Measurements from ENCODE around the gene MCHR2. TPM values are rescaled to one million over a fixed set of nuclear protein-coding genes. Genes with fewer than 3 reads are reported as not detected.

Gene MCHR2
- total RNA-seq, 3 donors from 2014 or later: not detected

DNA sequence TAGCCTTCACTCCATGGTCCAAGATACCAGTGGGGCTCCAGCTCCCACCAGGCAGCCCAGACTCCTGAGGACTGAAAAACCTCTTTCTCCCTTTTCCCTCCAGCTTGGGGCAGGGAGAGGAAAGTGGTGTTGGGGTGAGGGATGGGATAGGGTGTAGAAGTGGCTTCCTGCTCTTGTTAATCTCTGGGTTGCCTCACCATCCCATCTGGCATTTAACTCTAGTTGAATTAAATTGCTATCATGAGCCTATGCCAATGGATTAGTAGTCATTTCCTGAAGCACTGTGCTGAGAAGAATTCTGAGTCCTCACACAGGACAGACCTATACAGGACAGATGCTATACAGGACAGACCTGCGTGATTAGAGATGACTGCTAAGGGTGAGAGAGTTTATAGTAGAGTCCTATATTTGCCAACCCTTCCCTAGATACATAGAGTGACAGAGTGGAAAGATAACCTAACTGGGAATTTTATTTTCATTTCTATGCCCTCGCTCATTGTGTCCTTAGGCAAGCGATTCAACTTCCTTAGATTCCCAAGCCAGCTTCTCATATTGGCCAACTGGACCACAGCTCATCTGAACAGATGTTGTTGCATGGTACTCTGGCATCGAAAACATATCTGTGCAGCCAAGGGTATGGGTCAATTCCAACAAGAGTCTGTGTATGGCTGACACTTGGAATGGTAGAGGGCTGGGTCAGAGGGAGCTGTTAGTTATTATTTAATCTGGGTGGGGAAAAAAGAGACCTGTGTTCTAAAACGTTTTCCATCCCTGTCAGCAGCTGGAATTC is 42.8 kb downstream of the MCHR2 start:
- no peaks in the 10 kb centered on the region for H3K4me1 Mint-ChIP-seq (ENCODE audit: low read depth)
- no peaks in the 10 kb centered on the region for H3K36me3 Mint-ChIP-seq (ENCODE audit: insufficient read depth)
- H3K9me3 Mint-ChIP-seq: no peaks in the 10 kb centered on the region
- no peak overlapping the region for H3K4me3 Mint-ChIP-seq
- ATAC-seq (no peak), DNase-seq (no peak)
- H3K27me3 Mint-ChIP-seq (ENCODE audit: low read depth): peaks cover 1% of the 10 kb centered on the region

DNA sequence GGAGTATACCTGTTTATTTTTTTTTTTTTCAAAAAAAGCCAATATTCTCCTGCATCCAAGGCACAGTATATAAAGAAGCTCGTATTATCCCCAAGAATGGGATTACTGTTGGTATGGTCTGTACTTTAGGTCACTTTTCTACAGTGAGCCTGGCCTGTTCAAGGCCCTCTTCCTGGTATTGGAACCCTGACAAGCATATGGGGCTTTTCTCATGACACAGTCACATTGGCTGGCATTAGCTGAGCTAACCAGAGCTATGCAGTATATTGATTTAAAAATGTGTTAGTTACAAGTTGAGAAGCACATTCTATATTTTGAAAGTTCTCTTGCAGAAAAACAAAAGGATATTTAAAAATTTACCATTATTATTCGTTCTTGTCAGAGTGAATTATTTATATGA is 48.0 kb downstream of the MCHR2 start:
- no peak for ATAC-seq
- Mint-ChIP-seq H3K4me3 (no peak overlapping the region), H3K36me3 (ENCODE audit: insufficient read depth) (no peaks in the 10 kb centered on the region), H3K9me3 (no peaks in the 10 kb centered on the region), H3K27me3 (ENCODE audit: low read depth) (peaks cover 17% of the 10 kb centered on the region), H3K4me1 (ENCODE audit: low read depth) (no peaks in the 10 kb centered on the region)
- no peak for DNase-seq

DNA sequence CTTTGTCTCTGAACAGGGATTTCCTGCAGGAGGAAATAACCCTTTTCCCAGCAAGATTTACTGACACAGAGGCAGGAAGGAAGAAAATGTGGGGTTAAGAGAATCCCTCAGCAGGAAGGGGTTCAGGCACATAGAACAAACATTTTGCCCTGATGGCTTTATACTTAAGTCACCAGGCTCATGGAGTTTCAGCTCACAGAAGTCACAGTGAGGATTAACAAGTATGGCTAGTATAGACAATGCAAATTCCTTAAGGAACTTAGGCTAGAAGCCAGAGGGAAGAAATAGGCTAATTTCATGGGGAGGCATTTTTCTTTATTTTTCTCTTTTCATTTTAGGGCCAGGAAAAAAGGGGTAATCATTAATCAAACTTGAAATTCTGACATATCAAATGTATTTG is 50.2 kb downstream of the MCHR2 start:
- Mint-ChIP-seq H3K4me1 (ENCODE audit: low read depth) (no peaks in the 10 kb centered on the region), H3K27me3 (ENCODE audit: low read depth) (peaks cover 26% of the 10 kb centered on the region), H3K4me3 (no peak overlapping the region), H3K9me3 (no peaks in the 10 kb centered on the region), H3K36me3 (ENCODE audit: insufficient read depth) (no peaks in the 10 kb centered on the region)
- ATAC-seq (no peak), DNase-seq (no peak)

DNA sequence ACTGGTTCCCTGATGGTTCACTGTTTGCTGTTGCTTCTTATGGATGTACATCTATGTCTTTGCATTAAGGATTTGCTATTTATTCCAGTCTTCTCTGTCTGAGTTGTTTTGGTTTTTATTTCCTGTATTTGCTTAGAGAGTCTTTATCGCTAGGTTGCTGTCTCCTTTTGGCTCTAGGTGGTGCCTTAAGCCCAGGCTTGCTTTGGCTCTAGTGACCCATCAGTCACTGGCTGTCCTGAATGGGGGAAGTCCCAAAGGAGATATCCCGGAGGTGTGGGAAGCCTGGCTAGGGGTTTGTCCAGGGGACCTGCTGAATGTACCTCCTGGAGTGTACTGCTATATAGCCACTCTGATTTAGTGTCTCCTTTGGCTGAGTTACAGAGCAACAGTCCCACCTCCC is 53.4 kb downstream of the MCHR2 start:
- H3K9me3 Mint-ChIP-seq: no peaks in the 10 kb centered on the region
- DNase-seq: no peak
- no peaks in the 10 kb centered on the region for H3K4me1 Mint-ChIP-seq (ENCODE audit: low read depth)
- ATAC-seq: no peak
- no peak overlapping the region for H3K4me3 Mint-ChIP-seq
- no peaks in the 10 kb centered on the region for H3K36me3 Mint-ChIP-seq (ENCODE audit: insufficient read depth)
- peaks cover 26% of the 10 kb centered on the region for H3K27me3 Mint-ChIP-seq (ENCODE audit: low read depth)

DNA sequence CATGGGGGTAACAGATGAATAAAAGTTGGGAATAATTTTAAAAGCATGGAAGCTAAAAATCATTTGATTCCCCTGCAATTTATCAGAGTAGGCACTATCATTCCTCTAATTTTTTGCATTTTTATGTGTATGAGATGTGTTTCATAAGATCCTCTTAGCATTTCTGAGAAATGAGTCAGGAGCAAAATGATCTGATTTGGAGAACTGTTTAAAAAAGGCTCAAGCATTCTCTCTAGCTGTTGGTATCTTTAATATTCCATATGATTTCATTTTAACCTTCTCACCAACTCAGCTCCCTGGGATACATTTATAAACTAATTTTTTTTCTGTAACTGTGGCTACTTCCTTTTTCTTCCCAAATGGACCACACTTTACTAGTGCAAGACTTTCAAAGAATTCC is 60.9 kb downstream of the MCHR2 start:
- Mint-ChIP-seq H3K9me3 (no peaks in the 10 kb centered on the region), H3K4me3 (no peak overlapping the region), H3K4me1 (ENCODE audit: low read depth) (no peaks in the 10 kb centered on the region), H3K27me3 (ENCODE audit: low read depth) (peaks cover 2% of the 10 kb centered on the region), H3K36me3 (ENCODE audit: insufficient read depth) (no peaks in the 10 kb centered on the region)
- DNase-seq: no peak
- no peak for ATAC-seq

DNA sequence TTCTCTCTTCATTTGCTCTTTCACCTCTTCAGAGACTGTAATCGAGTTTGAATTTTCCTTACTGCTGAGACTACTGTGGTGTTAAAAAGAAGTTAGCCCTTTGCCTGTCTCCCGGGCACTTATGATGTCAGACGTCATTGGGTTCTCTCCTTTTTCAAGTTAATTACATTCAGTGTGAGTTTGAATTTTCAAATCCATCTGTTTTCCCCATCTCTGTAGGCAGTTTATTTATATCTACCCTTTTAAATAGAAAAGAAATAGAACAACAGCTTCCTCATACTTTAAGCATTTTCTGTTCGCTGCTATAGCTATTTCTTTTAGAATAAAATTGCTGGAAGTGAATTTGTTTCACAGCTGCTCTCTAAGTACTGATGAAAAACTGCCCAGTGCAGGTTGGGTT is 81.4 kb downstream of the MCHR2 start:
- Mint-ChIP-seq H3K27me3 (ENCODE audit: low read depth) (peaks cover 2% of the 10 kb centered on the region), H3K4me3 (no peak overlapping the region), H3K36me3 (ENCODE audit: insufficient read depth) (no peaks in the 10 kb centered on the region), H3K9me3 (no peaks in the 10 kb centered on the region), H3K4me1 (ENCODE audit: low read depth) (no peaks in the 10 kb centered on the region)
- ATAC-seq (no peak), DNase-seq (no peak)

DNA sequence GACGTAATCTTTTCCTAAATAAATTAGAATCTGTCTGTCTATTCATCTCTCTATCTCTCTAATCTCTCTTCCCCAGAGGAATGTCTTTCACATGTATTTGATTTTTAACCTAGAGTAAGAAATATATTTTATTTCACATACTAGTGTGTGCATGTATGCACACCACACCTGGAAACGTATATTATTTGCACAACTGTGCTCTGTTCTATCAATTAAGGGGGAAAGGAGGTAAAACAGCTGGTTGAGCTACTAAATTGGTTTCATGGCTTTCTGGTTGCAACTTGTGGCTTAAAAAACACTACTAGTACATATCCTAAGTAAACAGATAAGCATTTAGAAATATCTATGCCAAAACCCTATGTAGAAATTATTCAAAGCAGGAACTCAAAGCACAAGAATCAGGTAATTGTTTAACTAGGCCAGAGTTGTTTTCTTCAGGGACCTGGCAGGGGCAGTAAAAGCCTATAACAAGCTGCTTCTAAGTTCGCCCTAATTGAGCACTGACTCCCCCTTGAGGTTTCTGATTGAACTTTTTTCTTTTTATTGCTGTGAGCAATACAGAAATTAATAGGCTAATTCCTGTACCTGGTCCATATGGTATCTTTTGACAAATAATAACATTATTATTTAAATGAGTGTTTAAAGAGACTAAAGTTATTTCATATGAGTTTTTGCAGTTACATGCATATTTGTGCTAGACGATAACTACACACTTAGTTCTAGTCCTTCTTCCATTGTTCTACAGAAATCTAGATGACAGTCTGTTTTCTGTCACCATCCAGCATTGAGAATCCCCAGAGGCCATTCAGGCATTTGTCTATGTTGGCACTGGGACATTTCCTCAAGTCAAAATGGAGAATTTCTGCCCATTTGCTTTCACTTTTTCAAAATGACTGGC is 88.6 kb downstream of the MCHR2 start:
- DNase-seq (no peak), ATAC-seq (no peak)
- Mint-ChIP-seq H3K4me1 (ENCODE audit: low read depth) (no peaks in the 10 kb centered on the region), H3K36me3 (ENCODE audit: insufficient read depth) (no peaks in the 10 kb centered on the region), H3K9me3 (no peaks in the 10 kb centered on the region), H3K4me3 (no peak overlapping the region), H3K27me3 (ENCODE audit: low read depth) (peaks cover 5% of the 10 kb centered on the region)

DNA sequence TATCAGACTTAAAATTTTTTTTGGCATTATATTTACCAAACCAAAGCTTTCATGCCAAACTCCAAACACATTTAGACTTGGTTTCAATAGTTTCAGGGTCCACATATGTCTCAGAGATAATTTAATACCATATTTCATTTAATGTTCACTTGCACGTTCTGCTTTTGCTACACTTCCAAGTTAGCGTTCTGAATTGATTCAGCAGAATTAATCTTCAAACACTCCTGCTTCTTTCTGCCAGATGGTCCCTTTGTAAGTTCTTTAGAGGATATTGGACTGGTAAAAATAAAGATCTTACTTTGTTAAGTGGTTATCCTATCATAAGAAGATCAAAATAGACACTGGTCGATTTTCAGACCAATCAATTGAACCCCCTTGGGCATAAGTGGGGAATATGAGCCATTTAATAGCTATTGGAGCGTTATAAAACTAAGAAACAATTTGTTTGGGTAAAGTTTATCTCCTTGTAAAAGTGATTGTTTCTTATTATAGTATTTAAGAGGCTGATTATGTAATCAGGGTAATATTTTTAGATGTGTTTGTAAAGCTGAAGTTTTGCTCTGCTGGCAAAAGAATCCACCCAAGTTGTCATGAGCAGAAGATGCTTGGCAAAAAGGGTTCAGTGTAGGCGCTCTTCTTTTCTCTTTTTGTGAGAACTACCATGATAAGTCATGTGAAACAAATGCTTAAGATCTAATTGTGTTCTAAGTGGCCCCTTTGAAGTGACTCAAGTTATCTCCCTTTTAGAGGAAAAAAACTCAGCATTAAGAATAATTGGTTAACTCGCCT is 92.2 kb downstream of the MCHR2 start:
- DNase-seq (no peak), ATAC-seq (no peak)
- no peaks in the 10 kb centered on the region for H3K4me1 Mint-ChIP-seq (ENCODE audit: low read depth)
- peaks cover 11% of the 10 kb centered on the region for H3K27me3 Mint-ChIP-seq (ENCODE audit: low read depth)
- no peaks in the 10 kb centered on the region for H3K9me3 Mint-ChIP-seq
- H3K36me3 Mint-ChIP-seq (ENCODE audit: insufficient read depth): no peaks in the 10 kb centered on the region
- no peak overlapping the region for H3K4me3 Mint-ChIP-seq

DNA sequence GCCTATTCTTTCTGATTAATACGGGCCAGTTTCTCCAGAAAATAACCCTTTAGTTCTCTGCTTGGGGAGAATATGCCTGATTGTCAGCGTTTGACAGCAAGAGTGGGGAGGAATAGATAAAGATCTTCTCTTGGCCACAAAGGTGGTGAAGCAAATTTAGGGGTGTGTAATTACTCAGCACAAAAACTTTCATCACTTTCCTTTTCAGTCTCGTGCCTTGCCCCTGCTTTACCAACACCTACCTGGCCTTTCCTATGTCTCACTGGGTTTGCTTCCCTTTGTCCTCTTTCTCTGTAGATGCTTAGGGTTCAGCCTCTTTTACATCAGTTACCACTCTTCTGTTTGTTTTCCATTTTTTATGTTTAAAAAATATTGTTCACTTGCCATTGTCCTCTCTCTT is 99.2 kb downstream of the MCHR2 start:
- Mint-ChIP-seq H3K4me1 (ENCODE audit: low read depth) (no peaks in the 10 kb centered on the region), H3K4me3 (no peak overlapping the region), H3K27me3 (ENCODE audit: low read depth) (peaks cover 22% of the 10 kb centered on the region), H3K9me3 (no peaks in the 10 kb centered on the region), H3K36me3 (ENCODE audit: insufficient read depth) (no peaks in the 10 kb centered on the region)
- no peak for ATAC-seq
- DNase-seq: no peak

DNA sequence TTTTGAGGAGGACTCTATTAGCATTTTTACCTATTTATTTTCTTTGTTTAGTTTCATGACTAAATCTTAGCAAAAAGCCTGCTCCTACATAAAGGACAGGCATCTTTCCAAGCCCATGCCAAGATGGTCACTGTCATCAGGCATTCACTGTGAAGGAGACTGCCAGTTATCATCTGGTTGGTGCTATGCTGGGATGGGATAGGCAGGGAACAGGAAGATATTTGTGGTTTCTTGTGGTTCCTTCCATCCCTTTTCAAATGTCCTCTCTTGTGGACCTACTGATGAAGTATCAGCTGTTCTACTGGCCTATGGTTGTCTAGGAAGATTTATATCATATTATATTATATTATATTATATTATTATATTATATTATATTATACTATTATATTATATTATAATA is 107.0 kb downstream of the MCHR2 start:
- H3K27me3 Mint-ChIP-seq (ENCODE audit: low read depth): no peaks in the 10 kb centered on the region
- ATAC-seq: no peak
- no peak for DNase-seq
- H3K4me3 Mint-ChIP-seq: no peak overlapping the region
- H3K9me3 Mint-ChIP-seq: no peaks in the 10 kb centered on the region
- H3K4me1 Mint-ChIP-seq (ENCODE audit: low read depth): peaks cover 2% of the 10 kb centered on the region
- no peaks in the 10 kb centered on the region for H3K36me3 Mint-ChIP-seq (ENCODE audit: insufficient read depth)

DNA sequence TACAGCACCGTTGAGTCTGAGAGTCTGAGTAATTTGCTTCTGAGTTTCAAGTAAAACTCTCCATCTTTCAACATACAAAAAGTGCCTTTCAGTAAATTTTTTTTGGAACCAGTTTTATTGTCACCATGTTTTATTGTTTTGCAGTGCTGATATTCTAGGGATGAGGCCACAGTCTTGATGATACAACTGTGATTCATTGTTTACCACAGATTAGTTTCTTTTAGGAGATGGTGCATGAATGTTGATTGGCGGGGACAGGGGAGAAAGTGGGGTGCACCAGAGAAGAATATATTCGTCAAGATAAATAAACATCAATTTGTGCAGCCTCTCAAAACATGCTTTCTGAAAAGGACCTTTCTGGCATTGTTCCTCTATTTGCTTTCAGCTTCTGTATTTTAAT is 109.0 kb downstream of the MCHR2 start:
- ATAC-seq (no peak), DNase-seq (no peak)
- H3K4me1 Mint-ChIP-seq (ENCODE audit: low read depth): peaks cover 3% of the 10 kb centered on the region
- no peak overlapping the region for H3K4me3 Mint-ChIP-seq
- H3K27me3 Mint-ChIP-seq (ENCODE audit: low read depth): no peaks in the 10 kb centered on the region
- no peaks in the 10 kb centered on the region for H3K9me3 Mint-ChIP-seq
- H3K36me3 Mint-ChIP-seq (ENCODE audit: insufficient read depth): no peaks in the 10 kb centered on the region

DNA sequence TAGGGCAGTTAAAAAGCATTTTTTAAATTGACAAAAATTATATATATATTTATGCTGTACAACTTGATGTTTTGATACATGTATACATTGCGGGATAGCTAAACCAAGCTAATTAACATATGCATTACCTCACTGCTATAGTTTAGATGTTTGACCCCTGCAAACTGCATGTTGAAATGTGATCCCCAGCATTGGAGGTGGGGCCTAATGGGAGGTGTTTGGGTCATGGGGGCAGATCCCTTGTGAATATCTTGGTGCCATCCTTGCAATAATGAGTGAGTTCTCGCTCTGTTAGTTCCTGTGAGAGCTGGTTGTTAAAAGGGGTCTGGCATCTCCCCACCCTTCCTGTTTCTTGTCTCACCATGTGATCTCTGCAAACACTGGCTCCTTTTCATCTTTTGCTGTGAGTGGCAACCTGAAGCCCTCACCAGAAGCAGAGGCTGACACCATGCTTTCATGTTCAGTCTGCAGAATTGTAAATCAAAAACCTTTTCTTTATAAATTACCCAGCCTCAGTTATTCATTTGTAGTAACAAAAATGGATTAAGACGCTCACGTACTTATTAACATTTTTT is 111.8 kb downstream of the MCHR2 start:
- Mint-ChIP-seq H3K4me3 (no peak overlapping the region), H3K36me3 (ENCODE audit: insufficient read depth) (no peaks in the 10 kb centered on the region), H3K4me1 (ENCODE audit: low read depth) (peaks cover 3% of the 10 kb centered on the region), H3K27me3 (ENCODE audit: low read depth) (no peaks in the 10 kb centered on the region), H3K9me3 (no peaks in the 10 kb centered on the region)
- no peak for DNase-seq
- no peak for ATAC-seq

DNA sequence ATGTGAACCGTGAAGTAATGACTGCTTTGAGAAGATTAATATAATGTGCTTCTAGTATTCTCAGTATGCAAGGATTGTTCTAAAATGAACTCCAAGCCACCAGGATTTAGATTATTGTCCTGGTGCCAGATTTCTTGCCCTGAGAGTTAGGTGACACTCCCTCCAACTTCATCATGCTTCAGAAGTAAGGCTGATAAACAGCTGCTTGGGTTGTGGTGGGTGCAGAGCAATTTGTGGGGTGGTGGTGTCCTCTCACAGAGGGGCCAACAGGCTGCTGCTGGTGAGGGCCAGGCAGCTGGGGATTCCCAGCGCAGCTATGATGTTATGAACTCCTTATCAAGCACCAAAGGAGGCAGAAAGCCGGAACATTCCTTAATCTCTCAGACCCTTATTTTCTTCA is 114.6 kb downstream of the MCHR2 start:
- Mint-ChIP-seq H3K36me3 (ENCODE audit: insufficient read depth) (no peaks in the 10 kb centered on the region), H3K9me3 (no peaks in the 10 kb centered on the region), H3K27me3 (ENCODE audit: low read depth) (peaks cover 5% of the 10 kb centered on the region), H3K4me3 (no peak overlapping the region), H3K4me1 (ENCODE audit: low read depth) (peaks cover 3% of the 10 kb centered on the region)
- ATAC-seq (no peak), DNase-seq (no peak)

DNA sequence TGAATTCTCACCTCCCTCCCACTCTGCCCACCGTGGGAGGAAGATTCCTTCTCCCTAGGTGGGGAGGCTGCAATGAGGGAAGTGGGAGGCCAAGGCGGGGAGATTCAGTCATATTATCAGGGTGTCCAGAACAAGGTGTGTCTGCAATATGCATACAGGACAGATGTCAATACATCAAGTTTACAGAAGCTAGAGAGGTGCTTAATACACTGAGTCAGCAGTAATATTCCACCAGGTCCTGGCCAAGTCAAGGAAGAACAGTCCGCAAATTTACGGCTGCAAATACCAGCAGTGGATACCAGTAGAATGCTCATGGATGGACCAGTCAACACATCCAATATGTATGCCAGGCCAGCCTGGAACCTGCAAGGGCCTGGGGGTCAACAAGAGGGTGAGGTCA is 119.0 kb downstream of the MCHR2 start:
- H3K4me1 Mint-ChIP-seq (ENCODE audit: low read depth): no peaks in the 10 kb centered on the region
- H3K36me3 Mint-ChIP-seq (ENCODE audit: insufficient read depth): no peaks in the 10 kb centered on the region
- DNase-seq (no peak), ATAC-seq (no peak)
- no peak overlapping the region for H3K4me3 Mint-ChIP-seq
- peaks cover 14% of the 10 kb centered on the region for H3K27me3 Mint-ChIP-seq (ENCODE audit: low read depth)
- no peaks in the 10 kb centered on the region for H3K9me3 Mint-ChIP-seq
